HepG2 (cell line): ENCODE data around the gene ATG16L2. TPM values are rescaled to one million over a fixed set of nuclear protein-coding genes. Genes with fewer than 3 reads are reported as not detected.

Experiments
- BCL6 ChIP-seq: IDR thresholded peaks from 2 replicates; pipeline ENCODE4 v1.6.1; 2016; ENCODE audit warnings: missing genetic modification reagents, missing compliant biosample characterization
- EHMT2 ChIP-seq: fragments of 200-600 bp; sonication (generic); IDR thresholded peaks from 2 replicates; pipeline ENCODE4 v1.7.0; 2017; ENCODE audit warnings: antibody characterized with exemption, low read depth, low read length, borderline replicate concordance
- HNRNPL ChIP-seq: fragments of 200-400 bp; formaldehyde crosslinking; IDR thresholded peaks from 2 replicates; pipeline ENCODE4 v1.6.1; 2017; ENCODE audit warnings: mild to moderate bottlenecking, low read depth, low read length
- HOXA7 ChIP-seq: sonication (generic); formaldehyde crosslinking; IDR thresholded peaks from 2 replicates; pipeline ENCODE4 v1.8.1; 2022; ENCODE audit warnings: mild to moderate bottlenecking, missing genetic modification reagents, moderate library complexity
- ISX ChIP-seq: sonication (generic); formaldehyde crosslinking; conservative IDR thresholded peaks from 2 replicates; pipeline ENCODE4 v1.5.0; 2020; ENCODE audit warnings: missing genetic modification reagents
- KAT2B ChIP-seq: fragments of 150-350 bp; IDR thresholded peaks from 2 replicates; pipeline ENCODE4 v1.6.1; 2014; ENCODE audit warnings: low read depth, low read length, borderline replicate concordance
- NKX3-1 ChIP-seq: sonication (generic); formaldehyde crosslinking; IDR thresholded peaks from 2 replicates; pipeline ENCODE4 v1.5.0; 2020; ENCODE audit warnings: missing genetic modification reagents
- NONO ChIP-seq, 2 experiments: fragments of 450-650 bp in 1 of 2; sonication (generic) in 1 of 2; formaldehyde crosslinking in 1 of 2; IDR thresholded peaks in 1 of 2; conservative IDR thresholded peaks in 1 of 2; 2 replicates each; pipeline versions ENCODE4 v1.6.1 to v1.8.0; 2017 to 2022; ENCODE audit warnings: mild to moderate bottlenecking in 1 of 2, missing genetic modification reagents in 1 of 2, moderate library complexity in 1 of 2
- POLR2A ChIP-seq, 2 experiments: IDR thresholded peaks; 2 replicates each; pipeline ENCODE4 v1.6.1; 2011; ENCODE audit warnings: low read depth in 2 of 2, low read length in 2 of 2, mild to moderate bottlenecking in 1 of 2, moderate library complexity in 1 of 2; ENCODE audit not compliant: insufficient read depth in 1 of 2
- RNF2 ChIP-seq: fragments of 450-650 bp; conservative IDR thresholded peaks from 2 replicates; pipeline ENCODE4 v1.6.1; 2016; ENCODE audit warnings: low read depth
- RXRA ChIP-seq: sonication (generic); formaldehyde crosslinking; IDR thresholded peaks from 2 replicates; pipeline ENCODE4 v1.5.1; 2020; ENCODE audit warnings: missing genetic modification reagents
- SKI ChIP-seq: fragments of 450-650 bp; IDR thresholded peaks from one replicate; pipeline ENCODE4 v1.6.1; 2018; ENCODE audit warnings: mild to moderate bottlenecking; ENCODE audit not compliant: partially characterized antibody
- SNAI1 ChIP-seq: sonication (generic); formaldehyde crosslinking; IDR thresholded peaks from 2 replicates; pipeline ENCODE4 v1.5.0; 2020; ENCODE audit warnings: mild to moderate bottlenecking, missing genetic modification reagents, borderline replicate concordance
- SP4 ChIP-seq: sonication (generic); formaldehyde crosslinking; IDR thresholded peaks from 2 replicates; pipeline ENCODE4 v1.8.1; 2023; ENCODE audit warnings: mild to moderate bottlenecking, missing genetic modification reagents
- ZNF317 ChIP-seq: sonication (generic); formaldehyde crosslinking; IDR thresholded peaks from 2 replicates; pipeline ENCODE4 v1.5.0; 2020; ENCODE audit warnings: mild to moderate bottlenecking, missing genetic modification reagents
- ZNF329 ChIP-seq: sonication (generic); formaldehyde crosslinking; IDR thresholded peaks from 2 replicates; pipeline ENCODE4 v1.9.0; 2021; ENCODE audit warnings: low read depth, mild to moderate bottlenecking, missing genetic modification reagents
- ZNF558 ChIP-seq: sonication (generic); formaldehyde crosslinking; IDR thresholded peaks from 2 replicates; pipeline ENCODE4 v1.9.0; 2022; ENCODE audit warnings: mild to moderate bottlenecking, missing genetic modification reagents, borderline replicate concordance
- ZNF670 ChIP-seq: sonication (generic); formaldehyde crosslinking; IDR thresholded peaks from 2 replicates; pipeline ENCODE4 v1.8.0; 2022; ENCODE audit warnings: mild to moderate bottlenecking, missing genetic modification reagents, borderline replicate concordance
- ZNF678 ChIP-seq: sonication (generic); formaldehyde crosslinking; IDR thresholded peaks from 2 replicates; pipeline ENCODE4 v1.4.0; 2020; ENCODE audit warnings: mild to moderate bottlenecking, missing genetic modification reagents
- ZNF777 ChIP-seq: sonication (generic); formaldehyde crosslinking; IDR thresholded peaks from 2 replicates; pipeline ENCODE4 v1.4.0; 2020; ENCODE audit warnings: missing genetic modification reagents
- ZNF891 ChIP-seq: sonication (generic); formaldehyde crosslinking; IDR thresholded peaks from 2 replicates; pipeline ENCODE4 v1.5.0; 2020; ENCODE audit warnings: mild to moderate bottlenecking, missing genetic modification reagents
- polyA plus RNA-seq, 8 experiments: library from polyadenylated mRNA; depleted of rRNA in 3 of 8; stranded (reverse) in 7 of 8; unstranded in 1 of 8; fragments of >200 nt; fragmentation: Illumina TruSeq in 4 of 8; extraction: Trizol in 4 of 8; gene quantifications; 2 replicates each; pipeline versions ENCODE4 v1.2.1 to v1.2.3, GENCODE V29; 2011 to 2016; ENCODE audit warnings: low read depth in 4 of 8, missing spikeins in 1 of 8, mixed read lengths in 1 of 8; ENCODE audit not compliant: insufficient read depth in 1 of 8
- total RNA-seq, 5 experiments: library from RNA; depleted of rRNA; stranded (reverse); fragments of >200 nt; fragmentation: Illumina TruSeq; extraction: Trizol; gene quantifications; 2 replicates each; pipeline ENCODE4 v1.2.3, GENCODE V29; 2016; ENCODE audit warnings: low read depth in 1 of 5
- TF ChIP-seq, protein P1 (sequence below): sonication (generic); formaldehyde crosslinking; IDR thresholded peaks from 2 replicates; pipeline ENCODE4 v1.5.1; 2020; ENCODE audit warnings: mild to moderate bottlenecking, missing genetic modification reagents, borderline replicate concordance
- TF ChIP-seq, protein P2 (sequence below): sonication (generic); formaldehyde crosslinking; IDR thresholded peaks from 2 replicates; pipeline ENCODE4 v1.4.0; 2020; ENCODE audit warnings: missing genetic modification reagents, borderline replicate concordance
- TF ChIP-seq, protein P3 (sequence below): fragments of 450-650 bp; IDR thresholded peaks from 2 replicates; pipeline ENCODE4 v1.6.1; 2016

ATG16L2 gene
- total and polyA plus RNA-seq, 2 of the 13 experiments (the other 11 are each of a cell fraction or from before 2014, with no cell fraction given): 6.2 to 14.8 TPM

DNA sequence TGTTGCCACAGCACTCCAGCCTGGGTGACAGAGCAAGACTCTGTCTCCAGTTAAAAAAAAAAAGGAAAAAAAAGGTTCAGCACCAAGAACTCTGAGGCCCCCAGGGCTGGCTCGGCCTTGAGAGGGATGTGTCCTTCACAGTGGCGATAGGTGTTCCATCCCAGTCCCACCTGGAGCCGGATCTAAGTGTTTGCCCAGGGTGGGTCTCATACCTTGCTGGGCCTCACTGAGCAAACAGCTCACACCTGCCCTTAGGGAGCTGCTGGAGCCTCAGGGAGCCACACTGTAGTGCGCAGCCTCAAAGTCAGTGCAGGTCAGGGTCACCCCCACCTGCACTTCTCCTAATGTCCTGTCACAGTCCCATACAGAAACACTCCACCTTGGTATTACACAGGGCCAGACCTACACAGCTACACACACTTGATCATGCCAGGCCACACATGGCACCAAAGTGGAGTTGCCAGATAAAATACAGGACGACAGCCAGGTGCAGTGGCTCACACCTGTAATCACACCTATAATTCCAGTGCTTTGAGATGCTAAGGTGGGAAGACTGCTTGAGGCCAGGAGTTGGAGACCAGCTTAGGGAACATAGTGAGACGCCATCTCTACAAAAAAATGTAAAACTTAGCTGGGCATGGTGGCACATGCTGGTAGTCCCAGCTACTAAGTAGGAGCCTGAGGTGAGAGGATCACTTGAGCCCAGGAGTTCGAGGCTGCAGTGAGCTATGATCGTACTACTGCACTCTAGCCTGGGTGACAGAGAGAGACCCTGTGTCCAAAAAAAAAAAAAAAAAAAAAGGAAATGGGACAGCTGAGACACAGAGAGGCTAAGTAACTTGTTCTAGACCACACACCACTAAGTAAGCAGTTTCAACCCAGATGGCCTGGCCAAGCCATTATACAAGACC lies 27.7 kb upstream of the ATG16L2 start (continued):
- TF ChIP-seq, protein P1, sequence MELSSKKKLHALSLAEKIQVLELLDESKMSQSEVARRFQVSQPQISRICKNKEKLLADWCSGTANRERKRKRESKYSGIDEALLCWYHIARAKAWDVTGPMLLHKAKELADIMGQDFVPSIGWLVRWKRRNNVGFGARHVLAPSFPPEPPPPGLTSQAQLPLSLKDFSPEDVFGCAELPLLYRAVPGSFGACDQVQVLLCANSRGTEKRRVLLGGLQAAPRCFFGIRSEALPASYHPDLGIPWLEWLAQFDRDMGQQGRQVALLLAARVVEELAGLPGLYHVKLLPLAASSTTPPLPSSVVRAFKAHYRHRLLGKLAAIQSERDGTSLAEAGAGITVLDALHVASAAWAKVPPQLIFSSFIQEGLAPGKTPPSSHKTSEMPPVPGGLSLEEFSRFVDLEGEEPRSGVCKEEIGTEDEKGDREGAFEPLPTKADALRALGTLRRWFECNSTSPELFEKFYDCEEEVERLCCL (CRISPR knock-in tag): no peak
- no peak for TF ChIP-seq NONO (IDR thresholded peaks at IDR 0.05)
- TF ChIP-seq NONO (CRISPR knock-in tag; conservative IDR thresholded peaks at IDR 0.05): no peak
- TF ChIP-seq EHMT2: no peak
- TF ChIP-seq ISX (CRISPR knock-in tag): no peak
- TF ChIP-seq SP4 (CRISPR knock-in tag): no peak
- TF ChIP-seq HOXA7: no peak
- TF ChIP-seq, protein P2, sequence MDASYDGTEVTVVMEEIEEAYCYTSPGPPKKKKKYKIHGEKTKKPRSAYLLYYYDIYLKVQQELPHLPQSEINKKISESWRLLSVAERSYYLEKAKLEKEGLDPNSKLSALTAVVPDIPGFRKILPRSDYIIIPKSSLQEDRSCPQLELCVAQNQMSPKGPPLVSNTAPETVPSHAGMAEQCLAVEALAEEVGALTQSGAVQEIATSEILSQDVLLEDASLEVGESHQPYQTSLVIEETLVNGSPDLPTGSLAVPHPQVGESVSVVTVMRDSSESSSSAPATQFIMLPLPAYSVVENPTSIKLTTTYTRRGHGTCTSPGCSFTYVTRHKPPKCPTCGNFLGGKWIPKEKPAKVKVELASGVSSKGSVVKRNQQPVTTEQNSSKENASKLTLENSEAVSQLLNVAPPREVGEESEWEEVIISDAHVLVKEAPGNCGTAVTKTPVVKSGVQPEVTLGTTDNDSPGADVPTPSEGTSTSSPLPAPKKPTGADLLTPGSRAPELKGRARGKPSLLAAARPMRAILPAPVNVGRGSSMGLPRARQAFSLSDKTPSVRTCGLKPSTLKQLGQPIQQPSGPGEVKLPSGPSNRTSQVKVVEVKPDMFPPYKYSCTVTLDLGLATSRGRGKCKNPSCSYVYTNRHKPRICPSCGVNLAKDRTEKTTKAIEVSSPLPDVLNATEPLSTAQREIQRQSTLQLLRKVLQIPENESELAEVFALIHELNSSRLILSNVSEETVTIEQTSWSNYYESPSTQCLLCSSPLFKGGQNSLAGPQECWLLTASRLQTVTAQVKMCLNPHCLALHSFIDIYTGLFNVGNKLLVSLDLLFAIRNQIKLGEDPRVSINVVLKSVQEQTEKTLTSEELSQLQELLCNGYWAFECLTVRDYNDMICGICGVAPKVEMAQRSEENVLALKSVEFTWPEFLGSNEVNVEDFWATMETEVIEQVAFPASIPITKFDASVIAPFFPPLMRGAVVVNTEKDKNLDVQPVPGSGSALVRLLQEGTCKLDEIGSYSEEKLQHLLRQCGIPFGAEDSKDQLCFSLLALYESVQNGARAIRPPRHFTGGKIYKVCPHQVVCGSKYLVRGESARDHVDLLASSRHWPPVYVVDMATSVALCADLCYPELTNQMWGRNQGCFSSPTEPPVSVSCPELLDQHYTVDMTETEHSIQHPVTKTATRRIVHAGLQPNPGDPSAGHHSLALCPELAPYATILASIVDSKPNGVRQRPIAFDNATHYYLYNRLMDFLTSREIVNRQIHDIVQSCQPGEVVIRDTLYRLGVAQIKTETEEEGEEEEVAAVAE (CRISPR knock-in tag): 0 out of 2 replicates have a peak, but pooled peaks have one; percentile 26
- TF ChIP-seq RNF2: no peak
- TF ChIP-seq ZNF317 (CRISPR knock-in tag): no peak
- TF ChIP-seq SKI: no peak
- TF ChIP-seq, protein P3, sequence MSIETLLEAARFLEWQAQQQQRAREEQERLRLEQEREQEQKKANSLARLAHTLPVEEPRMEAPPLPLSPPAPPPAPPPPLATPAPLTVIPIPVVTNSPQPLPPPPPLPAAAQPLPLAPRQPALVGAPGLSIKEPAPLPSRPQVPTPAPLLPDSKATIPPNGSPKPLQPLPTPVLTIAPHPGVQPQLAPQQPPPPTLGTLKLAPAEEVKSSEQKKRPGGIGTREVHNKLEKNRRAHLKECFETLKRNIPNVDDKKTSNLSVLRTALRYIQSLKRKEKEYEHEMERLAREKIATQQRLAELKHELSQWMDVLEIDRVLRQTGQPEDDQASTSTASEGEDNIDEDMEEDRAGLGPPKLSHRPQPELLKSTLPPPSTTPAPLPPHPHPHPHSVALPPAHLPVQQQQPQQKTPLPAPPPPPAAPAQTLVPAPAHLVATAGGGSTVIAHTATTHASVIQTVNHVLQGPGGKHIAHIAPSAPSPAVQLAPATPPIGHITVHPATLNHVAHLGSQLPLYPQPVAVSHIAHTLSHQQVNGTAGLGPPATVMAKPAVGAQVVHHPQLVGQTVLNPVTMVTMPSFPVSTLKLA: no peak
- peak; percentile 82; the same call in 1 of the 2 replicates for TF ChIP-seq RXRA (CRISPR knock-in tag)
- TF ChIP-seq ZNF777 (CRISPR knock-in tag): no peak
- 0 out of 2 replicates have a peak, but pooled peaks have one; percentile 35 for TF ChIP-seq ZNF891 (CRISPR knock-in tag)
- no peak for TF ChIP-seq ZNF329 (CRISPR knock-in tag)
- TF ChIP-seq POLR2A (IDR thresholded peaks at IDR 0.05; ENCODE audit: insufficient read depth in 1 of 2, low read depth in 2 of 2, low read length in 2 of 2): no peak
- TF ChIP-seq BCL6 (CRISPR knock-in tag): no peak
- no peak for TF ChIP-seq ZNF558 (CRISPR knock-in tag)
- TF ChIP-seq NKX3-1 (CRISPR knock-in tag): no peak
- TF ChIP-seq ZNF678: no peak
- no peak for TF ChIP-seq ZNF670 (CRISPR knock-in tag)
- peak; percentile 43; the same call in 1 of the 2 replicates for TF ChIP-seq SNAI1 (CRISPR knock-in tag)
- no peak for TF ChIP-seq HNRNPL
- TF ChIP-seq KAT2B: no peak
